Measurements from ENCODE around the gene WRAP53.

WRAP53 gene

GRCh38 chr17:7687072-7687907, 987 bp upstream of the WRAP53 start, which contains the start of gene TP53:
TSS of gene TP53 (minus strand) at chr17:7687490. CDS start at chr17:7676594, 10,896 bp downstream.
- Histone ChIP-seq H3K4me1 (ENCODE audit: insufficient read depth, low read length, severe bottlenecking) (peaks cover 34% of the 10 kb centered on the region), H3K9me2 (ENCODE audit: low read depth, low read length) (no peaks in the 10 kb centered on the region), H3K27me3 (ENCODE audit: insufficient read depth, low read length) (no peaks in the 10 kb centered on the region), H2AFZ (ENCODE audit: low read length) (no peak within 1 kb of the TSS), H3K36me3 (ENCODE audit: insufficient read depth, low read length) (peaks cover 36% of the 10 kb centered on the region), H3K9ac (ENCODE audit: low read length) (peak within 1 kb of the TSS; percentile 99), H3K27ac (ENCODE audit: low read depth, low read length, poor library complexity, severe bottlenecking) (peak within 1 kb of the TSS; percentile 95), H3K79me2 (ENCODE audit: insufficient read depth, low read length) (peaks cover 40% of the 10 kb centered on the region), H3K4me2 (ENCODE audit: low read length) (peak within 1 kb of the TSS; percentile 93), H3F3A (ENCODE audit: insufficient read depth, low read length) (no peaks in the 10 kb centered on the region), H3K9me3 (ENCODE audit: low read length) (no peaks in the 10 kb centered on the region), H3K4me3 (ENCODE audit: low read depth, low read length, poor library complexity, severe bottlenecking) (peak within 1 kb of the TSS; percentile 95), H4K20me1 (ENCODE audit: insufficient read depth, low read length) (no peaks in the 10 kb centered on the region)
- no peak for TF ChIP-seq EZH2 (IDR thresholded peaks at IDR 0.05; ENCODE audit: borderline replicate concordance, low read length)
- TF ChIP-seq CTCF (IDR thresholded peaks at IDR 0.05; ENCODE audit: low read length): no peak

- peaks cover 34% of the 10 kb centered on the region for H3K4me1 ChIP-seq (ENCODE audit: insufficient read depth, low read length, severe bottlenecking)
- no peak for TF ChIP-seq EZH2 (IDR thresholded peaks at IDR 0.05; ENCODE audit: borderline replicate concordance, low read length)
- no peak for TF ChIP-seq CTCF (IDR thresholded peaks at IDR 0.05; ENCODE audit: low read length)
- H3K4me3 ChIP-seq (ENCODE audit: low read depth, low read length, poor library complexity, severe bottlenecking): peak overlapping the region; percentile 95
- no peaks in the 10 kb centered on the region for H4K20me1 ChIP-seq (ENCODE audit: insufficient read depth, low read length)
- peak overlapping the region; percentile 93 for H3K4me2 ChIP-seq (ENCODE audit: low read length)
- H3K27me3 ChIP-seq (ENCODE audit: insufficient read depth, low read length): no peaks in the 10 kb centered on the region
- peaks cover 28% of the 10 kb centered on the region for H3K79me2 ChIP-seq (ENCODE audit: insufficient read depth, low read length)
- H3K27ac ChIP-seq (ENCODE audit: low read depth, low read length, poor library complexity, severe bottlenecking): no peak overlapping the region
- peaks cover 24% of the 10 kb centered on the region for H3K36me3 ChIP-seq (ENCODE audit: insufficient read depth, low read length)
- no peaks in the 10 kb centered on the region for H3K9me3 ChIP-seq (ENCODE audit: low read length)
- H2AFZ ChIP-seq (ENCODE audit: low read length): no peak overlapping the region
- H3K9ac ChIP-seq (ENCODE audit: low read length): peak overlapping the region; percentile 83
- H3F3A ChIP-seq (ENCODE audit: insufficient read depth, low read length): no peaks in the 10 kb centered on the region
- H3K9me2 ChIP-seq (ENCODE audit: low read depth, low read length): no peaks in the 10 kb centered on the region
These were observed 585 bp downstream of the WRAP53 start for GRCh38 chr17:7688808-7689316.

- Histone ChIP-seq H3K79me2 (ENCODE audit: insufficient read depth, low read length) (no peaks in the 10 kb centered on the region), H3K27ac (ENCODE audit: low read depth, low read length, poor library complexity, severe bottlenecking) (no peak overlapping the region), H3F3A (ENCODE audit: insufficient read depth, low read length) (no peaks in the 10 kb centered on the region), H3K9me2 (ENCODE audit: low read depth, low read length) (no peaks in the 10 kb centered on the region), H3K36me3 (ENCODE audit: insufficient read depth, low read length) (peaks cover 11% of the 10 kb centered on the region), H4K20me1 (ENCODE audit: insufficient read depth, low read length) (no peaks in the 10 kb centered on the region), H3K9me3 (ENCODE audit: low read length) (no peaks in the 10 kb centered on the region), H3K4me1 (ENCODE audit: insufficient read depth, low read length, severe bottlenecking) (no peaks in the 10 kb centered on the region), H3K9ac (ENCODE audit: low read length) (no peak overlapping the region), H3K4me3 (ENCODE audit: low read depth, low read length, poor library complexity, severe bottlenecking) (no peak overlapping the region), H3K4me2 (ENCODE audit: low read length) (no peak overlapping the region), H2AFZ (ENCODE audit: low read length) (no peak overlapping the region), H3K27me3 (ENCODE audit: insufficient read depth, low read length) (no peaks in the 10 kb centered on the region)
- TF ChIP-seq EZH2 (IDR thresholded peaks at IDR 0.05; ENCODE audit: borderline replicate concordance, low read length) (no peak), CTCF (IDR thresholded peaks at IDR 0.05; ENCODE audit: low read length) (no peak)
These were observed 7.3 kb downstream of the WRAP53 start for GRCh38 chr17:7695586-7695985.

Measured in OCI-LY1 (cell line).